ENCODE measurements around the gene CYP2C8.

- TF ChIP-seq, protein P1, sequence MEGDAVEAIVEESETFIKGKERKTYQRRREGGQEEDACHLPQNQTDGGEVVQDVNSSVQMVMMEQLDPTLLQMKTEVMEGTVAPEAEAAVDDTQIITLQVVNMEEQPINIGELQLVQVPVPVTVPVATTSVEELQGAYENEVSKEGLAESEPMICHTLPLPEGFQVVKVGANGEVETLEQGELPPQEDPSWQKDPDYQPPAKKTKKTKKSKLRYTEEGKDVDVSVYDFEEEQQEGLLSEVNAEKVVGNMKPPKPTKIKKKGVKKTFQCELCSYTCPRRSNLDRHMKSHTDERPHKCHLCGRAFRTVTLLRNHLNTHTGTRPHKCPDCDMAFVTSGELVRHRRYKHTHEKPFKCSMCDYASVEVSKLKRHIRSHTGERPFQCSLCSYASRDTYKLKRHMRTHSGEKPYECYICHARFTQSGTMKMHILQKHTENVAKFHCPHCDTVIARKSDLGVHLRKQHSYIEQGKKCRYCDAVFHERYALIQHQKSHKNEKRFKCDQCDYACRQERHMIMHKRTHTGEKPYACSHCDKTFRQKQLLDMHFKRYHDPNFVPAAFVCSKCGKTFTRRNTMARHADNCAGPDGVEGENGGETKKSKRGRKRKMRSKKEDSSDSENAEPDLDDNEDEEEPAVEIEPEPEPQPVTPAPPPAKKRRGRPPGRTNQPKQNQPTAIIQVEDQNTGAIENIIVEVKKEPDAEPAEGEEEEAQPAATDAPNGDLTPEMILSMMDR (IDR thresholded peaks at IDR 0.05): no peak
- no peak for TF ChIP-seq POLR2AphosphoS5 (IDR thresholded peaks at IDR 0.05)
- TF ChIP-seq POLR2A (IDR thresholded peaks at IDR 0.05): no peak
Observed at GRCh38 chr10:95034401-95034800, 34.9 kb downstream of the CYP2C8 start.
